SU-DHL-6 (cell line): Measurements from ENCODE around the gene PTPRN2.

ENCODE experiments used
- CTCF ChIP-seq: fragments of 200-600 bp; sonication (generic); IDR thresholded peaks from one replicate; pipeline ENCODE4 v1.5.1; 2017; ENCODE audit warnings: antibody characterized with exemption, mild to moderate bottlenecking, low read length, moderate library complexity; ENCODE audit not compliant: insufficient read depth, poor library complexity, severe bottlenecking
- EZH2phosphoT487 ChIP-seq: fragments of 200-600 bp; sonication (generic), shearing (Covaris generic); conservative IDR thresholded peaks from 2 replicates; pipeline ENCODE4 v1.6.1; 2018; ENCODE audit warnings: mild to moderate bottlenecking, antibody characterized with exemption, low read length, moderate library complexity, mixed read lengths

GRCh38 chr7:158098125-158099030, 489.2 kb downstream of the PTPRN2 start:
- TF ChIP-seq CTCF: no peak
- TF ChIP-seq EZH2phosphoT487: no peak
